HG02798 (cell line): ENCODE measurements around the gene EIF4B.
"Not testable (repeated sequence)": the region's sequence is repeated elsewhere in the genome, so short reads cannot be mapped to it uniquely, and the experiment has no call there.

Experiments used
- ATAC-seq: cut with Tn5 transposase; IDR thresholded peaks from one replicate; pipeline ENCODE4 v1.9.1; 2021; ENCODE audit warnings: mild to moderate bottlenecking; ENCODE audit not compliant: unreplicated experiment, poor library complexity

Gene EIF4B

GRCh38 chr12:52992699-52993557 lies 13.3 kb upstream of the EIF4B start:
- no peak for ATAC-seq

GRCh38 chr12:52993558-52993869 lies 12.7 kb upstream of the EIF4B start:
- ATAC-seq: no peak

GRCh38 chr12:53004178-53004577 lies 2.1 kb upstream of the EIF4B start:
- no peak for ATAC-seq

GRCh38 chr12:53004582-53004981 lies 1.7 kb upstream of the EIF4B start:
- no peak for ATAC-seq

GRCh38 chr12:53005215-53005985 lies 856 bp upstream of the EIF4B start:
- ATAC-seq: no peak

- no peak for ATAC-seq
Measured at GRCh38 chr12:53006810-53007309, 604 bp downstream of the EIF4B start.

- ATAC-seq: no peak
Measured at GRCh38 chr12:53007343-53007742, 1.1 kb downstream of the EIF4B start.

- ATAC-seq: not testable (repeated sequence)
Measured at GRCh38 chr12:53008760-53009159, 2.5 kb downstream of the EIF4B start.

DNA sequence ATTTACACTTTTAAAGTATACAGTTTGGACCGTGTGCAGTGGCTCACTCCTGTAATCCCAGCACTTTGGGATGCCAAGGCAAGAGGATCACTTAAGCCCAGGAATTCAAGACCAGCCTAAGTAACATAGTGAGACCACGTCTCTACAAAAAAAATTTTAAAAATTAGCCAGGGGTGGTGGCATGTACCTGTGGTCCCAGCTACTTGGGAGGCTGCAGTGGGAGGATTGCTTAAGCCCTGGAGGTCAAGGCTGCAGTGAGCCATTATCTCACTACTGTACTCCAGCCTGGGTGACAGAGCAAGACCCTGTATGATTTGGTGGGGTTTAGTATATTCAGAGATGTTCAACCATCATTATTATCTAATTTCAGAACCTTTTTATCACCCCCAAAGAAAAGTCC lies 4.7 kb downstream of the EIF4B start:
- no peak for ATAC-seq

- no peak for ATAC-seq
Measured at GRCh38 chr12:53011889-53012288, 5.6 kb downstream of the EIF4B start.

GRCh38 chr12:53012928-53013327 lies 6.7 kb downstream of the EIF4B start:
- ATAC-seq: no peak

GRCh38 chr12:53014709-53015108 lies 8.5 kb downstream of the EIF4B start:
- no peak for ATAC-seq

DNA sequence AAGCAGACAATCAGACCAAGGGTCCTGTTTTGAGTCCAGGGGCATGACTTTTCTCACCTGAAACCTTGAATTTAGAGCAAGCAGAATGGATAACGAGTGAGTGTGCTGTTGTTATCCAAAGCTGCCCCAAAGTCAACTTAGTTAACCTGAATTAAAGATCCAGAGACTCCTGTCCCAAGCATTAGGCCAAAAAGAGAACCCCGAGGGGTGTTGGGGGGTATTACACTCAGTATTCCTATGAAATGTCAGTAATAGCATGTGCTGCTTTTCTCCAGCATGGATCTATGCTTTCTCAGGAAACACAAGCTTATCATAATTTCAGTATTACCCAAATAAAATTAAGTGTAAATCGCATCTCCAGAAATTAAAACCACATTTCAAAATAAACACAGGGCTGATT lies 19.0 kb downstream of the EIF4B start:
- no peak for ATAC-seq

- ATAC-seq: not testable (repeated sequence)
Measured at GRCh38 chr12:53027014-53027413, 20.8 kb downstream of the EIF4B start.

GRCh38 chr12:53031616-53032015 lies 25.4 kb downstream of the EIF4B start:
- ATAC-seq: no peak

DNA sequence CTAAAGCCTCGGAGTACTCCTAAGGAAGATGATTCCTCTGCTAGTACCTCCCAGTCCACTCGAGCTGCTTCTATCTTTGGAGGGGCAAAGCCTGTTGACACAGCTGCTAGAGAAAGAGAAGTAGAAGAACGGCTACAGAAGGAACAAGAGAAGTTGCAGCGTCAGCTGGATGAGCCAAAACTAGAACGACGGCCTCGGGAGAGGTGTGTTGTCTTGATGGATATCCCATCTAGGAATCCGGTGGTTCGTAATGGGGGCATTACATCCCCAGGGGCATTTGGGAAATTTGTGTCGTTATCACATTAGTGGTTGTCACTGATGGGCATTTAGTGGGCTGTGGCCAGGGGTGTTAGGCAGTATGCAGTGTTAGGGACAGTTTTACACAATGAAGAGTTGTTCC lies 27.6 kb downstream of the EIF4B start:
- not testable (repeated sequence) for ATAC-seq

- no peak for ATAC-seq
Measured at GRCh38 chr12:53034459-53034858, 28.2 kb downstream of the EIF4B start.

DNA sequence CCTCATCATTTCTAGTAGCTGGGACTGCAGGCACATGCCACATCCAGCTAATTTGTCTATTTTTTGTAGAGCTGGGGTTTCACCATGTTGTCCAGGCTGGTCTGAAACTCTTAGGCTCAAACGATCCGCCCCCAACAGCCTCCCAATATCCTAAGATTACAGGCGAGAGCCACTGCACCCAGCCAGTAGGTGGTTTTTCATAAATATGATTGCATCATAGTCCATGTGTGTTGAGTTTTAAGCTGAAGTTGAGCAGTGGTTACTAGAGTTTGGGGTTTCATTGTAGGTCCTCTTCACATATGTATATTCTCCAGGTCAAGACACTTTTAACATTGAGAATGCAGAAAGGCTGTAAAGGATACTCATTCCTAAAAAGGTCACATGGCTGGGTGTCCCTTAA lies 30.5 kb downstream of the EIF4B start:
- ATAC-seq: no peak

- ATAC-seq: no peak
Measured at GRCh38 chr12:53039851-53040250, 33.6 kb downstream of the EIF4B start.

- ATAC-seq: no peak
Measured at GRCh38 chr12:53042607-53043454, 36.6 kb downstream of the EIF4B start.
